ENCODE data around the gene ZNF775. TPM values are rescaled to one million over a fixed set of nuclear protein-coding genes. Genes with fewer than 3 reads are reported as not detected.
A peak's percentile ranks its signal among the peaks of the same experiment; 100 is the strongest.

Gene ZNF775
- total and polyA plus RNA-seq, 2 of the 13 experiments (the other 11 are each of a cell fraction or from before 2014, with no cell fraction given) = 3.1 to 3.2 TPM

DNA sequence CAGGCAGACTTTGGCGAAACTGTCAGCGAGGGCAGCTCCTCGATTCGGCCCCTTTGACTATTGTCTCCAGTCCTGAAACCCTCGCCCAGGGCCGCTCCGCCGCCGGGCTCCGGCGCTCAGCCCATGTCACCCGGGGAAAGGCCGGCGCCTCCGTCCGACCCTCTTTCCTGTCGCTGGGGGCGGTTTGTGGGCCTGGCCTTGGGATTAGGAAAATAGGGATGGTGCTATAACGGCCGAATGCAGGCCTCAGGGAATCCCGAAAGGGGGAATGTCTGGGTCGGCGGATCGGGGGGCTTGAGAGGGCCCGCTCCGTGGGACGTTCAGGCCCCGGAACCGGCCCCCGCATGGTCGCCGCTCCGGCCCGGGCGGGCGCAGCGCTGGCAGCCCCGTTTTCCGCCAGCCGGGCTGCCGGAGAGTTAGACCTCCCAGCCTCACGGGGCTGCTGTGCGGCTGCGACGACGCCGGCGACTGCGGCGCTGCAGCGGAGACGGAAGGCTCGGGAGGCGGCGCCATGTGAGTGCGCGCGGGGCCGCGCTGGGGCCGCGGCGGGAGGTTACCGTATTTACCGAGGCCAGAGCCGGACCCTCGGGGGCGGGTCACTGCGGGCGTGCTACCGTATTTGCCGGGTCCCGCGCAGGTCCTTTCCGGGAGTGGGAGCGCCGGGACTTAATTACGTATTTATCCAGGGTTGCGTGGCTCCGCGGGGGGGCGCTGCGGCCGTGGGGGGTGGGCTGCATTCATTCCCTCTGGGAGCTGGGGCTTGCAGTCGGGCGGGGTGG lies 25.9 kb downstream of the ZNF775 start (continued):
- TF ChIP-seq SALL1 (CRISPR knock-in tag; IDR thresholded peaks at IDR 0.05) (peak; percentile 60; the same call in 1 of the 2 replicates), KMT2A (CRISPR knock-in tag; IDR thresholded peaks at IDR 0.05) (peak; percentile 64), ZNF224 (CRISPR knock-in tag; IDR thresholded peaks at IDR 0.05) (no peak), NRL (CRISPR knock-in tag; IDR thresholded peaks at IDR 0.05; ENCODE audit: borderline replicate concordance) (peak; percentile 54; the same call in 1 of the 2 replicates), SP2 (CRISPR knock-in tag; IDR thresholded peaks at IDR 0.05) (no peak), CEBPB (IDR thresholded peaks at IDR 0.05; ENCODE audit: borderline replicate concordance, low read depth, low read length) (no peak), PBX2 (CRISPR knock-in tag; IDR thresholded peaks at IDR 0.05) (no peak), ZNF333 (CRISPR knock-in tag; IDR thresholded peaks at IDR 0.05; ENCODE audit: borderline replicate concordance) (peak; percentile 85; the same call in 1 of the 2 replicates), SOX6 (IDR thresholded peaks at IDR 0.05) (no peak), SOX6 (CRISPR knock-in tag; IDR thresholded peaks at IDR 0.05) (peak; percentile 20; the same call in 1 of the 2 replicates), ZC3H13 (CRISPR knock-in tag; IDR thresholded peaks at IDR 0.05) (peak; percentile 82), ZNF577 (CRISPR knock-in tag; IDR thresholded peaks at IDR 0.05; ENCODE audit: borderline replicate concordance, low read depth) (no peak), ZNF142 (CRISPR knock-in tag; IDR thresholded peaks at IDR 0.05) (0 out of 2 replicates have a peak, but pooled peaks have one; percentile 49), ZNF556 (CRISPR knock-in tag; IDR thresholded peaks at IDR 0.05; ENCODE audit: borderline replicate concordance) (peak; percentile 90; the same call in 1 of the 2 replicates), BRD4 (CRISPR knock-in tag; IDR thresholded peaks at IDR 0.05) (peak; percentile 61; the same call in 1 of the 2 replicates), ATF7-NPFF (CRISPR knock-in tag; IDR thresholded peaks at IDR 0.05; ENCODE audit: low read depth) (peak; percentile 80; the same call in 1 of the 2 replicates), AGO2 (optimal IDR thresholded peaks at IDR 0.05; ENCODE audit: low read depth, low read length) (peak; percentile 90), ZNF691 (CRISPR knock-in tag; IDR thresholded peaks at IDR 0.05; ENCODE audit: borderline replicate concordance, low read depth) (peak; percentile 84; the same call in 1 of the 2 replicates)
- TF ChIP-seq, protein P1, sequence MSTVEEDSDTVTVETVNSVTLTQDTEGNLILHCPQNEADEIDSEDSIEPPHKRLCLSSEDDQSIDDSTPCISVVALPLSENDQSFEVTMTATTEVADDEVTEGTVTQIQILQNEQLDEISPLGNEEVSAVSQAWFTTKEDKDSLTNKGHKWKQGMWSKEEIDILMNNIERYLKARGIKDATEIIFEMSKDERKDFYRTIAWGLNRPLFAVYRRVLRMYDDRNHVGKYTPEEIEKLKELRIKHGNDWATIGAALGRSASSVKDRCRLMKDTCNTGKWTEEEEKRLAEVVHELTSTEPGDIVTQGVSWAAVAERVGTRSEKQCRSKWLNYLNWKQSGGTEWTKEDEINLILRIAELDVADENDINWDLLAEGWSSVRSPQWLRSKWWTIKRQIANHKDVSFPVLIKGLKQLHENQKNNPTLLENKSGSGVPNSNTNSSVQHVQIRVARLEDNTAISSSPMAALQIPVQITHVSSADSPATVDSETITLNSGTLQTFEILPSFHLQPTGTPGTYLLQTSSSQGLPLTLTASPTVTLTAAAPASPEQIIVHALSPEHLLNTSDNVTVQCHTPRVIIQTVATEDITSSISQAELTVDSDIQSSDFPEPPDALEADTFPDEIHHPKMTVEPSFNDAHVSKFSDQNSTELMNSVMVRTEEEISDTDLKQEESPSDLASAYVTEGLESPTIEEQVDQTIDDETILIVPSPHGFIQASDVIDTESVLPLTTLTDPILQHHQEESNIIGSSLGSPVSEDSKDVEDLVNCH (CRISPR knock-in tag; IDR thresholded peaks at IDR 0.05) = no peak
